Aorta (tissue), 5 donors: ENCODE measurements around the gene EXPH5. TPM values are rescaled to one million over a fixed set of nuclear protein-coding genes. Genes with fewer than 3 reads are reported as not detected.
"Not testable (repeated sequence)": the region's sequence is repeated elsewhere in the genome, so short reads cannot be mapped to it uniquely, and the experiment has no call there.

Experiments used
- ATAC-seq: fragments of 200-7000 bp; cut with Tn5 transposase; one replicate; pipeline ENCODE4 v1.9.1; 2022; ENCODE audit warnings: moderate library complexity; ENCODE audit not compliant: low FRiP score
- DNase-seq, 2 donors: peaks; one replicate each; pipeline ENCODE4 v3.0.0-alpha.2; 2020
- H3K27ac ChIP-seq, 2 donors: one replicate each; pipeline ENCODE4 v1.5.1; 2013; ENCODE audit warnings: low read length in 2 of 2, mild to moderate bottlenecking in 2 of 2, moderate library complexity in 2 of 2, control low read depth in 1 of 2, inconsistent platforms in 1 of 2, low read depth in 1 of 2
- H3K27me3 ChIP-seq, 2 donors: one replicate each; pipeline ENCODE4 v1.6.1; 2013; ENCODE audit warnings: control low read depth in 1 of 2, low read length in 1 of 2, mild to moderate bottlenecking in 1 of 2, moderate library complexity in 1 of 2; ENCODE audit not compliant: insufficient read depth in 2 of 2, control insufficient read depth in 1 of 2
- H3K36me3 ChIP-seq, 2 donors: one replicate each; pipeline ENCODE4 v1.6.1; 2013; ENCODE audit warnings: control low read depth in 1 of 2, low read length in 1 of 2, mild to moderate bottlenecking in 1 of 2; ENCODE audit not compliant: insufficient read depth in 2 of 2, control insufficient read depth in 1 of 2
- H3K4me1 ChIP-seq, 2 donors: one replicate each; pipeline ENCODE4 v1.6.1; 2013; ENCODE audit warnings: low read length in 2 of 2, control low read depth in 1 of 2, mild to moderate bottlenecking in 1 of 2, moderate library complexity in 1 of 2; ENCODE audit not compliant: insufficient read depth in 2 of 2, control insufficient read depth in 1 of 2
- H3K4me3 ChIP-seq, 2 donors: one replicate each; pipeline ENCODE4 v1.5.1; 2013; ENCODE audit warnings: low read length in 2 of 2, control low read depth in 1 of 2, mild to moderate bottlenecking in 1 of 2
- H3K9me3 ChIP-seq: one replicate; pipeline ENCODE4 v1.6.1; 2013; ENCODE audit warnings: mild to moderate bottlenecking, low read length; ENCODE audit not compliant: control insufficient read depth
- WGBS, 2 donors: extraction: QIAGEN DNeasy Blood & Tissue Kit; methylation state at CpG; one replicate each; pipeline ENCODE4 v1.1.7; 2013; 5-methylcytosine and 5-hydroxymethylcytosine counted together
- intact Hi-C, 2 donors: fragments of 100-400 bp; cut with DNase I; formaldehyde crosslinking; loops; one replicate each; pipeline versions ENCODE4 v1.14.2 to v1.15.0; 2022
- polyA plus RNA-seq, 2 donors: library from polyadenylated mRNA; stranded (reverse); fragments of 200-250 nt; gene quantifications; one replicate each; pipeline ENCODE4 v1.2.3, GENCODE V29; 2013
- total RNA-seq, 2 donors: library from RNA; stranded (reverse); fragmentation: NEBNext Ultra II Directional; extraction: Animal tissue kit (Norgen Biotek cat#: 25700); gene quantifications; one replicate each; pipeline ENCODE4 v1.2.1, GENCODE V29; 2021
- donor health status: healthy with polysubstance abuse.
- donor health status: Bipolar disorder and iron deficiency.
- donor health status: DM: no; HTN: no; CAD: no.
- donor health status: DM: no; HTN: no; CAD: no.
- donor health status: DM: yes; HTN: yes; CAD: no.

The EXPH5 gene
- total and polyA plus RNA-seq, 4 donors, result 0.13 to 4.5 (median 1.2) TPM

DNA sequence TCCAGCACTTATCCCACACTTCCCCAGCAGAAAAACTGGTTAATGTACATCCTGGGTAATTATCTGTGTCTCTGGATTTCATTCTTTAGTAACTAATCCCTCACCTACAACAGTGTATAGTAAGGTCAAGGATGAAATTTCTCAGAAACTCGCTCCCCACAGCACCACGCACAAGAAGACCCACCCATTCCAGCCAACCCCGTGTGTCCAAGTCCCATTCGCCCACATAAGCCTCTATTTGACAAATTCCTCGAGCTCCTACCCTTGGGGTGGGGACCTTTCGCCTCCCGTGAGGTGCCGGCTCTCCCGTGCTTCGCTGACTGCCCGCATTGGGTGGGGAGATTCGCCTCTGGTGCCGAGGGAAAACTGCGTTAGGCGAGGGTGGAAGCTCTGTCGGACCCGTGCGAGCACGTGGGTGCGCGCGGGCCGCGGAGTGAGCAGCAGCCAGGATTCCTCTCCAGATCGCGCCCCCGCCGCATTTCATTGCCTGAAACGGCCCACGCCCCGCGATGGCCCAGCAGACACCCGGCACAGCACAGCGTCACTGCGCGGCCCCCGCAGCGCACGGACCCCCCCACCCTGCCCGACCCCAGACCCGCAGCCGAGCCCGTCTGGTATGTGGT is 866 bp downstream of the EXPH5 start:
- DNase-seq (peak; percentile 54 to 81), ATAC-seq (peak; percentile 63)
- Histone ChIP-seq H3K36me3 (no peaks in the 10 kb centered on the region), H3K4me1 (no peaks in the 10 kb centered on the region), H3K9me3 (no peaks in the 10 kb centered on the region), H3K27ac (no peak overlapping the region), H3K4me3 (peak overlapping the region; percentile 72 to 79), H3K27me3 (no peaks in the 10 kb centered on the region)
- WGBS, 2 donors, result 1 to 2% methylated on average over 43 of the region's 43 CpGs
- intact Hi-C loops, result loop anchor here (1.0 to 5.0 kb wide), 3 partner anchors 55 to 125 kb away; partner anchors contain the start of genes C11orf65 (in 1 of the 2) and POGLUT3 (in 1 of the 2)

DNA sequence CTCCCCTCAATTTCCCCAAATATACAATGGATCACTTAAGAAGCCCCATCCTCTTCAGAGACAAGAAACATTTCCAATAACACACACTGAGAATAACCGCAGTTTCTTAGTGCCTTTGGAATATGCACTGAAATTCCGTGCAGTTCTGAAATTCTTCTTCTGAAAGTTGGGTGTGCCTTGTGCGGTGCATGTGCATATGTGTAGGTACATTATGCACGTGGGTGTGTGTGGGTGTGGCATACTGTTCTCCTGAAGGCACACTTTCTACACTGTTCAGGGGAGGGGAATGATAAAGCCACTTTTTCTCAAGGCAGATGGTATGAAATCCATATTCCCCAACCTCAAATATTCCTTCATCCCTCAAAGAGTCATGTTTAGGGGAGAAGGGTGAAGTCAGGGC is 1.7 kb downstream of the EXPH5 start:
- H3K27me3 ChIP-seq, result no peaks in the 10 kb centered on the region
- no peak overlapping the region for H3K4me3 ChIP-seq
- ATAC-seq, result no peak
- 96 to 97% methylated on average over 4 of the region's 4 CpGs for WGBS, 2 donors
- intact Hi-C loops, result loop anchor here in 1 of 2 donors (5.0 kb wide), 2 partner anchors 55 to 95 kb away; partner anchors contain the start of gene POGLUT3
- no peak overlapping the region for H3K27ac ChIP-seq
- H3K36me3 ChIP-seq, result no peaks in the 10 kb centered on the region
- H3K9me3 ChIP-seq, result no peaks in the 10 kb centered on the region
- no peaks in the 10 kb centered on the region for H3K4me1 ChIP-seq
- no peak for DNase-seq

GRCh38 chr11:108589136-108589535 is 4.4 kb downstream of the EXPH5 start:
- intact Hi-C loops, result no loop called here
- H3K4me3 ChIP-seq, result no peak overlapping the region
- 62 to 67% methylated on average over 1 of the region's 1 CpG for WGBS, 2 donors
- DNase-seq (no peak), ATAC-seq (no peak)
- H3K9me3 ChIP-seq, result no peaks in the 10 kb centered on the region
- H3K27me3 ChIP-seq, result no peaks in the 10 kb centered on the region
- no peaks in the 10 kb centered on the region for H3K4me1 ChIP-seq
- no peaks in the 10 kb centered on the region for H3K36me3 ChIP-seq
- no peak overlapping the region for H3K27ac ChIP-seq

GRCh38 chr11:108588287-108588686 is 5.3 kb downstream of the EXPH5 start:
- 79 to 83% methylated on average over 2 of the region's 2 CpGs for WGBS, 2 donors
- H3K4me1 ChIP-seq, result no peaks in the 10 kb centered on the region
- no peak overlapping the region for H3K4me3 ChIP-seq
- no peak for ATAC-seq
- H3K9me3 ChIP-seq, result no peaks in the 10 kb centered on the region
- no peak for DNase-seq
- intact Hi-C loops, result no loop called here
- no peaks in the 10 kb centered on the region for H3K27me3 ChIP-seq
- no peak overlapping the region for H3K27ac ChIP-seq
- H3K36me3 ChIP-seq, result no peaks in the 10 kb centered on the region

DNA sequence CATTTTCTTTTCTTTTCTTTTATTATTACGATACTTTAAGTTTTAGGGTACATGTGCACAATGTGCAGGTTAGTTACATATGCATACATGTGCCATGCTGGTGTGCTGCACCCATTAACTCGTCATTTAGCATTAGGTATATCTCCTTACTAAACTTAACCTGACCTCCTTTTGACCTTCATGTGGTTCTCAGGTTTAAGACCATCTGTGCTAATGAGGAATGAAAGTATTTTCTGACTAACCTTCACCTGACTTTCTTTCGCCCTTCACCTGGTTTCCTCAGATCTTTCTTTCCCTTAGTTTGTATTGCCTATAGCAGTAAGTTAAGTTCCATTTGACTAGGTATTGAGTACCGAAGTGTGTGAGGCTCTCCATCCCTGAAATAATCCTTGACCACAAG is 6.5 kb downstream of the EXPH5 start:
- no peak overlapping the region for H3K27ac ChIP-seq
- H3K27me3 ChIP-seq, result no peaks in the 10 kb centered on the region
- ATAC-seq (no peak), DNase-seq (no peak)
- H3K4me3 ChIP-seq, result no peak overlapping the region
- intact Hi-C loops, result no loop called here
- H3K36me3 ChIP-seq, result no peaks in the 10 kb centered on the region
- H3K9me3 ChIP-seq, result no peaks in the 10 kb centered on the region
- H3K4me1 ChIP-seq, result no peaks in the 10 kb centered on the region
- 97% methylated on average over 4 of the region's 4 CpGs for WGBS, 2 donors

DNA sequence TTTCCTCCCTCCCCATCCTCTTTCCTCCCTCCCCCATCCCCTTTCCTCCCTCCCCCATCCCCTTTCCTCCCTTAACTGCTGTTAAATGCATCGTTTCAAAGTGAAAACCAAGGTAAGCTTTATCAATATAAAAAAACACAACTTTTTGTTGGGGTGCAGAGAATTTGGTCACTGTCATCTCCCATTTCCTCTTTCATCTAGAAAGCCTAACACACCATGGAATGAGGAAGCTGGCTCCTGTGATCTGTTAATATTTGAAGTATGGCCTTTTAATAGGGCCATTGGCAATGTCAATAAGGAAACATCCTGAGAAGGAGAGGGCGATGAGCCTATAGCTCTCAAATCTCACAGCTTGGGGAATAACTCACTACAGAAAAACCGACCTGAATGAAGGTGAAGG is 7.0 kb downstream of the EXPH5 start:
- Histone ChIP-seq H3K27ac (no peak overlapping the region), H3K27me3 (no peaks in the 10 kb centered on the region), H3K4me1 (no peaks in the 10 kb centered on the region), H3K4me3 (no peak overlapping the region), H3K9me3 (no peaks in the 10 kb centered on the region), H3K36me3 (no peaks in the 10 kb centered on the region)
- DNase-seq (no peak), ATAC-seq (no peak)
- WGBS, 2 donors, result 89% methylated on average over 3 of the region's 3 CpGs
- intact Hi-C loops, result no loop called here

GRCh38 chr11:108586185-108586584 is 7.4 kb downstream of the EXPH5 start:
- H3K4me1 ChIP-seq, H3K4me3 ChIP-seq, intact Hi-C loops, ATAC-seq, H3K27me3 ChIP-seq, DNase-seq, H3K9me3 ChIP-seq, H3K27ac ChIP-seq, H3K36me3 ChIP-seq: not testable (repeated sequence)
- 94 to 97% methylated on average over 4 of the region's 4 CpGs for WGBS, 2 donors

DNA sequence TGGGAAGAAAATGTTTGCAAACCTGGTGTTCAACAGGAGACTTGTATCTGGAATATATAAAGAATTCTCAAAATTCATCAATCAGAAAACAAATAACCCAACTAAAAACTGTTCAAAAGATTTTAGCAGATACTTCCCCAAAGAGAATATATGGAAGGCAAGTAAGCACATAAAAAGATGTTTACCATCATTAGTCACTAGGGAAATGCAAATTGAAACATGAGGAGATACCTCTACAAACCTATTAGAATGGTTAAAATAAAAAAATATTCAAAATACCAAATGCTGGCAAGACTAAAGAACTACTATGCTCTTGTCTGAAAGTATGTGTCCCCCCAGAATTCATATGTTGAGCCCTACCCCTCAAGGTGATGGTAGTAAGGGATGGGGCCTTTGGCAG is 8.6 kb downstream of the EXPH5 start:
- ATAC-seq, result no peak
- intact Hi-C loops, result no loop called here
- H3K4me3 ChIP-seq, result no peak overlapping the region
- H3K4me1 ChIP-seq, result no peaks in the 10 kb centered on the region
- no peaks in the 10 kb centered on the region for H3K9me3 ChIP-seq
- no peak overlapping the region for H3K27ac ChIP-seq
- DNase-seq, result no peak
- H3K27me3 ChIP-seq, result no peaks in the 10 kb centered on the region
- no peaks in the 10 kb centered on the region for H3K36me3 ChIP-seq

DNA sequence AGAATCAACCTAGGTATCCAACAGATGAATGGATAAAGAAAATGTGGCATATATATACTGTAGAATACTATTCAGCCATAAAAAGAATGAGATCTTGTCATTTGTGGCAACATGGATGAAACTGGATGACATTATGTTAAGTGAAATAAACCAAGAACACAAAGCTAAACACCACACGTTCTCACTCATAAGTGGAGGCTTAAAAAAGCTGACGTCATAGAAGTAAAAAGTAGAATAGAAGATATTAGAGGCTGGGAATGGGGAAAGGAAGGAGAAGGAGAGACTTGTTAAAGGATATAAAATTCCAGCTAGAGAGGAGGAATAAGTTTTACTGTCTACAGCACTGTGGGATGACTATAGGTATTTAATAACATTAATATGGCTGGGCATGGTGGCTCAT is 12.9 kb downstream of the EXPH5 start:
- Histone ChIP-seq H3K9me3 (no peaks in the 10 kb centered on the region), H3K27ac (no peak overlapping the region), H3K36me3 (no peaks in the 10 kb centered on the region), H3K4me3 (no peak overlapping the region), H3K27me3 (no peaks in the 10 kb centered on the region), H3K4me1 (no peaks in the 10 kb centered on the region)
- intact Hi-C loops, result no loop called here
- WGBS, 2 donors, result 89 to 91% methylated on average over 2 of the region's 2 CpGs
- DNase-seq, result no peak
- no peak for ATAC-seq
